ENCODE results near the gene MOCS3. TPM values are rescaled to one million over a fixed set of nuclear protein-coding genes. Genes with fewer than 3 reads are reported as not detected.

Gene MOCS3
- total and polyA plus RNA-seq, 2 of the 4 experiments (the other 2 are of a cell fraction) = 3.3 to 9.9 TPM

- TF ChIP-seq MAFK (IDR thresholded peaks at IDR 0.05; ENCODE audit: low read depth, low read length) = peak; percentile 98
- TF ChIP-seq SMC3 (IDR thresholded peaks at IDR 0.05; ENCODE audit: low read depth, low read length) = peak; percentile 37; the same call in 1 of the 2 replicates
- peak; percentile 67 for TF ChIP-seq RAD21 (IDR thresholded peaks at IDR 0.05; ENCODE audit: low read length)
- peak; percentile 55; the same call in 1 of the 2 replicates for TF ChIP-seq POLR2A (IDR thresholded peaks at IDR 0.05; ENCODE audit: low read depth, low read length)
- TF ChIP-seq NFE2L2 (IDR thresholded peaks at IDR 0.05; ENCODE audit: low read depth, low read length) = no peak
- TF ChIP-seq, protein P1, sequence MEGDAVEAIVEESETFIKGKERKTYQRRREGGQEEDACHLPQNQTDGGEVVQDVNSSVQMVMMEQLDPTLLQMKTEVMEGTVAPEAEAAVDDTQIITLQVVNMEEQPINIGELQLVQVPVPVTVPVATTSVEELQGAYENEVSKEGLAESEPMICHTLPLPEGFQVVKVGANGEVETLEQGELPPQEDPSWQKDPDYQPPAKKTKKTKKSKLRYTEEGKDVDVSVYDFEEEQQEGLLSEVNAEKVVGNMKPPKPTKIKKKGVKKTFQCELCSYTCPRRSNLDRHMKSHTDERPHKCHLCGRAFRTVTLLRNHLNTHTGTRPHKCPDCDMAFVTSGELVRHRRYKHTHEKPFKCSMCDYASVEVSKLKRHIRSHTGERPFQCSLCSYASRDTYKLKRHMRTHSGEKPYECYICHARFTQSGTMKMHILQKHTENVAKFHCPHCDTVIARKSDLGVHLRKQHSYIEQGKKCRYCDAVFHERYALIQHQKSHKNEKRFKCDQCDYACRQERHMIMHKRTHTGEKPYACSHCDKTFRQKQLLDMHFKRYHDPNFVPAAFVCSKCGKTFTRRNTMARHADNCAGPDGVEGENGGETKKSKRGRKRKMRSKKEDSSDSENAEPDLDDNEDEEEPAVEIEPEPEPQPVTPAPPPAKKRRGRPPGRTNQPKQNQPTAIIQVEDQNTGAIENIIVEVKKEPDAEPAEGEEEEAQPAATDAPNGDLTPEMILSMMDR (conservative IDR thresholded peaks at IDR 0.05; ENCODE audit: low read depth, low read length) = peak; percentile 87
- ChIA-PET POLR2A (ENCODE audit: unreplicated experiment) (no interaction called here), CTCF (interaction anchor here (0.5 to 2.3 kb wide), 9 partner anchors 12 to 993 kb away, joined by 3 to 5 read pairs (median 4); partner anchors contain the start of genes BCAS4, DPM1 and MOCS3)
- peaks cover 24% of the 10 kb centered on the region for H3K4me1 ChIP-seq (ENCODE audit: control insufficient read depth, insufficient read depth, low read length)
- no peak overlapping the region for H3K4me2 ChIP-seq (ENCODE audit: low read depth, low read length)
- peak overlapping the region; percentile 38 for H3K27ac ChIP-seq (ENCODE audit: insufficient read depth, low read length)
- peak overlapping the region; percentile 93 for H3K4ac ChIP-seq (ENCODE audit: low read depth, low read length)
- in situ Hi-C loops (cut with MboI; ENCODE audit: low sequenced_read_pairs) = loop anchor here (10.0 to 25.0 kb wide), 3 partner anchors 614 to 1106 kb away; partner anchors contain the start of gene ATP9A
- peak overlapping the region; percentile 77 for H3K14ac ChIP-seq (replicated peaks; ENCODE audit: low read depth, low read length)
- peaks cover 3% of the 10 kb centered on the region; the same call in 1 of the 2 replicates for H4K20me1 ChIP-seq (ENCODE audit: insufficient read depth, low read length)
- H4K8ac ChIP-seq (ENCODE audit: low read depth in 2 of 2, low read length in 2 of 2) = peak overlapping the region; percentile 44 to 69
- H2AK9ac ChIP-seq (replicated peaks; ENCODE audit: low read depth, low read length, poor library complexity) = peak overlapping the region; percentile 8
- intact Hi-C loops (cut with micrococcal nuclease) = loop anchor here (1.0 to 5.0 kb wide), 4 partner anchors 22 to 631 kb away; partner anchors contain the start of genes DPM1 and MOCS3
- H2BK20ac ChIP-seq (ENCODE audit: low read depth, low read length) = peak overlapping the region; percentile 97
- peak overlapping the region; percentile 93 for H2AK5ac ChIP-seq (ENCODE audit: low read depth, low read length)
- no peaks in the 10 kb centered on the region for H3K27me3 ChIP-seq (ENCODE audit: control insufficient read depth, insufficient read depth, low read length)
- H4K5ac ChIP-seq (ENCODE audit: low read depth, low read length) = peak overlapping the region; percentile 9
- peak; percentile 41 for ATAC-seq (ENCODE audit: low read depth)
- H3K9ac ChIP-seq (ENCODE audit: low read depth, low read length) = no peak overlapping the region
- DNase-seq = peak; percentile 75
- no peak overlapping the region for H3K4me3 ChIP-seq (ENCODE audit: insufficient read depth, low read depth, low read length)
- peaks cover 19% of the 10 kb centered on the region for H3K9me1 ChIP-seq (ENCODE audit: insufficient read depth, low read length)
- peak overlapping the region; percentile 27; the same call in 2 of the 3 replicates for H2BK15ac ChIP-seq (ENCODE audit: low read depth, low read length)
- peak overlapping the region; percentile 93 for H2BK5ac ChIP-seq (ENCODE audit: low read depth, low read length, poor library complexity, severe bottlenecking)
- H3K9me3 ChIP-seq (ENCODE audit: control insufficient read depth, insufficient read depth, low read length) = no peaks in the 10 kb centered on the region
- peak overlapping the region; percentile 95 for H2BK120ac ChIP-seq (ENCODE audit: low read depth, low read length)
- peak overlapping the region; percentile 88 for H4K91ac ChIP-seq (ENCODE audit: insufficient read depth, low read depth, low read length)
- dilution Hi-C loops (cut with HindIII; ENCODE audit: low sequenced_read_pairs, unreplicated experiment) = no loop called here
- 78% methylated on average over 10 of the region's 26 CpGs; no CpG with 5 or more reads in 1 of the 2 experiments for WGBS, 2 experiments (ENCODE audit: extremely low coverage in 2 of 2, insufficient read length in 1 of 2)
- peaks cover 0 to 15% of the 10 kb centered on the region in 2 experiments; a peak in 1 of 4 replicates for H3K79me1 ChIP-seq (ENCODE audit: low read depth in 1 of 2, low read length in 2 of 2)
- peak overlapping the region; percentile 69 for H2AFZ ChIP-seq (replicated peaks; ENCODE audit: low read length, poor library complexity)
- no TSS peak for BruUV-seq (replicated peaks)
- H3K23ac ChIP-seq (ENCODE audit: low read depth, low read length) = no peak overlapping the region
- no peak overlapping the region for H3K56ac ChIP-seq (ENCODE audit: extremely low read depth, insufficient read depth, low read length)
- peak overlapping the region; percentile 64 for H3K18ac ChIP-seq (ENCODE audit: low read depth, low read length)
- no peaks in the 10 kb centered on the region for H3K36me3 ChIP-seq (ENCODE audit: control insufficient read depth, insufficient read depth, low read length)
Observed at GRCh38 chr20:50980851-50981713, 22.5 kb downstream of the MOCS3 start.
